HG03135 (cell line): Measurements from ENCODE around the gene SLC35F4.

Experiments used
- ATAC-seq: cut with Tn5 transposase; IDR thresholded peaks from one replicate; pipeline ENCODE4 v1.9.1; 2021; ENCODE audit warnings: mild to moderate bottlenecking, moderate library complexity; ENCODE audit not compliant: unreplicated experiment

Gene SLC35F4

DNA sequence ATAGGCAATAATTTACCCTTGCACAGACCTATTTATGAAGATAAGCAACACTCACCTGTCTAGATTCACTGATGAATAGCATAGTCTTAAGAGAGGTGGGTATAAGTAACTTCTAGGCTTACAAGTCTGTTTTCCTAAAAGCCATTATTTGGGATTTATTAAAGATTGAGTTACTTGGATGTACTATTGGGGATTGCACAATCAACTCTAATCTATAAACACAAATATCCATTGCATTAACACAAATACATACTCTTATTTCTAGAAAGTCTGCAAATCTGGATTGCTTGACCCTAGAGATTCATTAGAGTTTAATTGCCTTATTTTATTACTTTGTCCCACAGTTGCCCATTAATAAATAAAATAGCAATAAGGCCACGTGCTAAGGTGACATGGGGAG is 224.1 kb downstream of the SLC35F4 start:
- no peak for ATAC-seq

- ATAC-seq = no peak
These were observed 225.9 kb downstream of the SLC35F4 start for GRCh38 chr14:57640036-57640435.

DNA sequence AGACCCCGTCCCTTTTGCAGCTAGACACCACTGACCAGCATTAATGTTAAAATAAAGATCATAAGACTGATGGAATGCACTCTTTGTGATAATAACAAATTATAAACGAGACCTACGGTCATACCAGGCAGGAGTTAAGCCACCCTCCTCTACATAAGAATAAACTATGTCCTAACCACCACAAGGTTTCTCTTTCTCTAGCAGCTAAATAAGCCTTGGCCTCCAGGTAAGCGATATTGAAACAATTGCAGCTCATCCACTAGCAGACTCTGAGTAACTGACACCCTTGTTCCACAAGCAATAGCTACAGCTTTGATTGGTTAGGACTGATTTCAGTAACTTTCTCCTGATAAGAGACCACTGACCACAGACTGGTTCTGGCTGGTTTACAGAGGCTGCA is 228.0 kb downstream of the SLC35F4 start:
- ATAC-seq = no peak

DNA sequence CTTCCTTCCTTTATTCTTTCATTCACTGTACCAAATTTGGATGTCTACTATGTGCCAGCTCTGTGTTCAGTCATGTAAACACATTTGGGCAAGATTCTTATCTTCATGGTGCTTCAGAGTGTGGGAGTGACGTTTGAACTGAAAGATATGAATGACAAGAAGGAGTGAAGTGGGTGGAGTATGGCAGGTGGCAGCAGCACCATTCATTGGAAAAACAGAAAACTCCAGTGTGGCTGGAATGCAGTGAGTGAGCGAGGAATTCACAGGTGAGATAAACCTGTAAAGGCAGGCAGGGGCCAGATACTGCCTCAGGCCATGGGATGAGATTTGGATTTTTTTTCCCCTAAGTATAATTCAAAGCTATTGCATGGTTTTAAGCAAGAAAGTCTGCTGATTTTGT is 231.6 kb downstream of the SLC35F4 start:
- ATAC-seq = no peak

GRCh38 chr14:57632649-57633048 is 233.2 kb downstream of the SLC35F4 start:
- no peak for ATAC-seq

DNA sequence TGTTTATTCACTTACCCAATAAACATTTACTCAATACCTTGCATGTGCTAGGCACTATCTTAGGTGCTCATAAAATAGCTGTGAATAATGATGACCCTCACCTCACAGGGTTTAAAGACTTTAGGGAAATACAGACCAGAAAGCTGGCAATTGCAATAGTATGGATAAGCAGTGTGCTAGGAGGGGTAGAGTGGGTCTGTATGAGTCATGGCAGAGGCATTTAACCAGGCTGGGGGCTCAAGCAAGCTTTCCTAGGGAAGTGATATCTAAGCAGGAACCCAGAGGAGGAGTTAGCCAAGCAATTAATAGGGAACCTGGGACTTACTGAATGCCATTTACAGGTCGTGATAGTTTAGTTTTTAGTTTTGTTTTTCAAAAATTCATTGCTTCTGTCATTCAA is 248.4 kb downstream of the SLC35F4 start:
- no peak for ATAC-seq

DNA sequence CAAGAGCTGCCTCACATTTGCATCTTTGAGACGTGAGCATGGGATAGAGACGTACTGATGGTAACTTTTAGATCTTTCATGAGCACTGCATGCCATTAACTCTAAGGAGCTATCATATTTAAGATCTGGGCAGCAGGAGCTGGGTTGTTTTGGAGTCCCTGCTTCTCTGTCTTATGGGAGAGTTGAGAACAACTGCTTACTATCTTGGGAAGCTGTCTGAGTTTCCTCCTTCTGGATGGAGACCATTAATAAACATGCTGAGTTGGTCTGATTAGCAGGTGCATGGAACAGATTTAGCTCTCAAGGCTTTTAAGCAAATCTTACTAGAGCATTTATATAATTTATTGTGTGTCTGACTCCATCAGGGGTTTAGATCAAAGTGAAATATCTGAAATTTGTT is 252.9 kb downstream of the SLC35F4 start:
- ATAC-seq = no peak

DNA sequence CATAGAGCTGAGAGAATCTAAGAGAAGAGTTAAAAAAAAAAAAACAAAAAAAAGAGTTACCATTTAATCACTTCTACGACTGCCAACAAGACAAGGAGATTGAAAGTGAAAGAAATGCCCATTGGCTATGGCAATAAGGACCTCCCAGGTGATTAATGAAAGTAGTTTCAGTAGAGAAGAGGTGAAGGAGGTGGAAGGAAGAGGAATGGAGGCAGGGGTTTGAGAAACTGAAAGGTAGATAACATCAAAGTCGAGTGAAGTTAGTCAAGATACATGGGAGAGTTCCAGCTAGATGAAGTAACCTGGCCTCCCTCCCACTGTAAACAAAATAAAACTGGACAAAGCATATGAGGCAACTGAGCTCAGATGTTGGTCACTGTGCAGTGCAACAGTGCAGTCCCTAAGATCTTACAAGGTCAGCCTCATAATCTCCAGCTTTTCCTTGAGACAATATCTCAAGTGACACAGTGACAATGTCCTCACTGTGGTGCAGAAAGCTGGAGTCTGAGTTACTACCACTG is 254.3 kb downstream of the SLC35F4 start:
- ATAC-seq = no peak

DNA sequence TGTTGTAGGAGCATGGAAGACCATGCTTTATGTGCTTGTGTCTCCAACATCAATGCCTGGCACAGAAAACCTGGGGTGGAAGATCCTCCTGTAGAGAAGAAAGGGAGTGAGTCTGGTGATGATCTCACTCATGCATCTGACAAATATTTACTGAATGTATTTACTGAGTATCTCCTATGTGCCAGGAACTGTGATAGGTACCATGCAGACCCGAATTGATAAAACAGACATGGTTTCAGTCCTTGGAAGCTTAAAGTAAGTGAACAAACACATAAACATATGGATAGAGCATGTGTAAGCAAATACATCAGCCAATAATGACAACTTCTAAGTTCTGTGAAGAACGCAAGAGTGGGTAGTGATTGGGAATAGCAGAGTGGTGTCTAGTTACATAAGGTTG is 255.3 kb downstream of the SLC35F4 start:
- no peak for ATAC-seq

DNA sequence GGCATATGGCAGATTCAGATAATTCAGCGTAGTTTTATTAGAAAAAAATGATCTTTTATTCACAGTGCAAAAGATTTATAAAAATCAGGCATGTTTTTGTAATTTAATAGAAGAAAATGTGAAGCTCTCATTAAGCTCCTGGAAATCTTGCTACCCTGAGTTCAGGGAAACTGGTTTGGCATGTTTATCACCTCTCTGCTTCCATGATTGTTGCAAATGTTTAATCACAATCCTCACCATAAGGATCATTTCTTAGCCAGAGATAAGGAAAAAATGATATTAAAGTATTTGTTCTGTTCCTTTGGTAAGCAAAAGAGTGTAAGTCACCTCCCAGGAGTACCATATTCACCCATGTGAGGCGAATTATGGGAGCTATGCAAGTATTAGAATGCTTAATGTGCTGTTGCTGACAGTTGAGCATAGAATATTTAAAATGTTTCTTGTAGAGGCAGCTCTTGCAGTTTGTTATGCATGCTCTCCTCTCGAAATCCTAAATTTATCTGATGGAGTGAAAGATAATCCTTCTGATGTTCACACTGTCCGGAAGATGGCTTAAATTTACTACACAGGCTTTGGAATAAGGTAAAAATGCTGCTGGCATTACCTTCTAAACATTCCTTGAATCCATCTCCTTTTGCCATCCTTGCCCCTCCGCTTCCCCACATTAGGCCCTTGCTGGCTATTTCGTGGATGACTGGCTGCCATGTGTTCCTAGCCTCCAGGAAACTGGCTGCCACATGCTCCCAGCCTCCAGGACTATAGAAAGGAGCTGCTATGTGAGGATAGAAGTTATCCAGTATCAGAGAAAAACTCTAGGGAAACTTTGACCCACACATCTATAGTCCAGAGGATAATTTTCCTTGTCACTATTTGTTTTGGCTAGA is 256.5 kb downstream of the SLC35F4 start:
- ATAC-seq = no peak

DNA sequence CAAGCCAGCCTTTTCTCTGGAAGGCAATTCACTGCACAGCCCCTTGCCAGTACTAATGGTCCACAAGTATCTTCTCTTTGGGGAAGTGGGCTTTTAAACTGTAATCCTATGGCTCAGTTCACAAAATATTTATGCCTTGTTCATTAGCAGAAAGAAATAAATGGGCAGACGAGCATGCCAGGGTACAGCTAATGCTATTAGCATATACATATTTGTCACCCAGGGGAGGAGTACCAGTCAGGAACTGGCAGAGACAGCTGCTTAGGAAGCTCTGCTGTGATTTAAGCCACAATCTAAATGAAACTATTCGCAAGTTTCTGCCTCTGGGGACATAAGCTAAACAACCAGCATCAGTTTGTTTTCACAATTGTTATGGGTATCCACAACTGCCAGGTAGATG is 258.8 kb downstream of the SLC35F4 start:
- ATAC-seq = no peak

- no peak for ATAC-seq
These were observed 282.5 kb downstream of the SLC35F4 start for GRCh38 chr14:57583396-57583795.

DNA sequence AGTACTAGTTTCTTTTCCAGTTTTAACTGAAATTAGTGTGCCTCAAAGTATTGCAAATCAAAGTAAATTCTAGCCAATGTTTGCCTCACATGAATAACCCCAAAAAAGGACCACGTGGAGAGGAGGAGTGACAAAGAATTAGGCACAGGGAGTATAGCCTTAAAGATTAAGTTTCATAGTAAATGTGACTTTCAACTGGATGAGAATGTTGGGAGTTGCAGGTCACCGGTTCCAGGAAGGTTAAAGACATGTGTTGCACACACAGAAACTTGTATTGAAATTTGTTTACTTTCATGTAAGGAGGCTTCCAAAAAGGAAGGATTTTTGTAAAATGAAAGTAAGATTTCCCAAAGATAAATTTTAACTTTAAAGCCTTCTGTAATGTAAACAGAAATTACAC is 283.1 kb downstream of the SLC35F4 start:
- no peak for ATAC-seq

DNA sequence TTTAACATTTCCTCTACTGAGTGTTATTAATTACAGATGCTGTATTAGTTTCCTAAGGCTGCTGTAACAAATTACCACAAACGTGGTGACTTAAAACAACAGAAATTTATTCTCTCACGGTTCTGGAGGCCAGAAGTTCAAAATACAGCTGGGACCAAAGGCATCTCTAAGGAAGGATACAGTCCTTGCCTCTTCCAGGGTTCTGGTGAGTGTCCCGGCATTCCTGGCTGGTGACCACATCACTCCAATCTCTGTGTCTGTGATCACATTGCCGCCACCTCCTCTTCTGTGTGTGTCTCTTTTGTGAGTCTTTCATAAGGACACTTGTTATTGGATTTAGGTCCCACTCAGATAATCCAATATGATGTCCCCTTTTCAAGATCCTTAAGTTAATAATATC is 287.1 kb downstream of the SLC35F4 start:
- no peak for ATAC-seq

GRCh38 chr14:57576498-57576897 is 289.4 kb downstream of the SLC35F4 start:
- ATAC-seq = no peak

GRCh38 chr14:57575482-57575881 is 290.4 kb downstream of the SLC35F4 start:
- no peak for ATAC-seq

GRCh38 chr14:57574617-57575288 is 291.1 kb downstream of the SLC35F4 start:
- ATAC-seq = no peak

- ATAC-seq = no peak
These were observed 292.7 kb downstream of the SLC35F4 start for GRCh38 chr14:57573173-57573572.

DNA sequence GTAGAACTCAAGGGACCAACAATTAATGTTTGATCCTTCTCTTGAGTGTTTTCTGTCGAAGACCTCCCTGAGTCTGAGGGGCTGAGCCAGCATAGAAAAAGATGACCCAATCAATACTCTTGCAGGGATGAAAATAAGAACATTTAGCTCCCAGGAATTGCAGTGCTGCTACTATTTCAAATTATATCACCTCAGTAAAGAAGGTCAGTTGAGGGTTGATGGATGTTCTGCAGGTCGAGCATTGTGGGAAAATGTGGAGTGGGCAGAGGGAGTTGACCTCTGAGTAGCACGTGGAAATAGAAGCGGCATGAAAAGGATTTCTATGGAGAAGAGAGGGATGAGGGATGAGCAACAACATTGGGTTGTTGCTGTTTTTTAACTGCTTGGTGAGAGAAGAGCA is 297.3 kb downstream of the SLC35F4 start:
- no peak for ATAC-seq

DNA sequence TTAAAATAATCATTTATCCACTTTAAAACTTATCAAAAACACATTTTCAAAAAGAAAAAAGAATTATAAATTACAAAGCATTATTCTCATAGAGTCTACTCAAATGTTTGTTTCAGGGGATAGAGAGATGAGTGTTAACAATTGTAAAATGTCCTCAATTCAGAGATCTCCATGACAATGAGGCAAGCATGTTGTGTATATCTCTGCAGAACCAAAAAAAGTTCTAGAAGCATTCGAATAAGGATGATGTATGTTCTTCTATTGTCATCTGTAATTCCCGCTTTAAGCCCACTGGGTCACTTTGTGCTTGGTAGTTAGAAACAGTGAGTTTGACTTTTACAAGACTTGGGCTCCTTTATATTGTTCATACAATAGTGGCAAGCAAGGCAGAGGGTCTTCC is 298.7 kb downstream of the SLC35F4 start:
- ATAC-seq = no peak

- ATAC-seq = peak; percentile 92
These were observed 305.2 kb downstream of the SLC35F4 start for GRCh38 chr14:57560681-57561080.

GRCh38 chr14:57559576-57559975 is 306.3 kb downstream of the SLC35F4 start:
- ATAC-seq = no peak
